Osteocyte (in vitro differentiated cells): Measurements from ENCODE around the gene CHAT. TPM values are rescaled to one million over a fixed set of nuclear protein-coding genes. Genes with fewer than 3 reads are reported as not detected.

Source experiments
- DNase-seq: peaks from one replicate; pipeline ENCODE4 v3.0.0; 2021; ENCODE audit warnings: mixed read lengths; ENCODE audit not compliant: unreplicated experiment; ENCODE audit errors: extremely low spot score
- H3K27ac Mint-ChIP-seq: one replicate; pipeline ENCODE4 v1.8.0; 2021; ENCODE audit warnings: mild to moderate bottlenecking, mixed read lengths; ENCODE audit not compliant: unreplicated experiment
- H3K27me3 Mint-ChIP-seq: one replicate; pipeline ENCODE4 v1.8.0; 2021; ENCODE audit warnings: mixed read lengths; ENCODE audit not compliant: unreplicated experiment
- H3K36me3 Mint-ChIP-seq: one replicate; pipeline ENCODE4 v1.8.0; 2021; ENCODE audit warnings: mixed read lengths; ENCODE audit not compliant: unreplicated experiment
- H3K4me1 Mint-ChIP-seq: one replicate; pipeline ENCODE4 v1.8.0; 2021; ENCODE audit warnings: mixed read lengths; ENCODE audit not compliant: unreplicated experiment
- H3K4me3 Mint-ChIP-seq: one replicate; pipeline ENCODE4 v1.8.0; 2021; ENCODE audit warnings: mild to moderate bottlenecking, moderate library complexity, mixed read lengths; ENCODE audit not compliant: unreplicated experiment
- H3K9me3 Mint-ChIP-seq: one replicate; pipeline ENCODE4 v1.8.0; 2021; ENCODE audit warnings: mixed read lengths; ENCODE audit not compliant: unreplicated experiment
- CTCF ChIP-seq: fragments of 200-600 bp; sonication (generic); IDR thresholded peaks from 2 replicates; pipeline ENCODE4 v1.5.0; 2021; ENCODE audit warnings: antibody characterized with exemption, mild to moderate bottlenecking, moderate library complexity
- total RNA-seq: library from RNA; stranded (reverse); gene quantifications from 2 replicates; pipeline ENCODE4 v1.2.1, GENCODE V29; 2021

The CHAT gene
- total RNA-seq, 1 donor from 2014 or later, result not detected

- Mint-ChIP-seq H3K4me1 (no peaks in the 10 kb centered on the region), H3K27ac (no peak overlapping the region), H3K36me3 (no peaks in the 10 kb centered on the region), H3K9me3 (peaks cover 9% of the 10 kb centered on the region), H3K4me3 (no peak overlapping the region), H3K27me3 (peaks cover 7% of the 10 kb centered on the region)
- TF ChIP-seq CTCF, result no peak
- no peak for DNase-seq
Observed at GRCh38 chr10:49656845-49657493, 43.1 kb downstream of the CHAT start.

GRCh38 chr10:49657606-49658005, 43.8 kb downstream of the CHAT start:
- H3K4me1 Mint-ChIP-seq, result no peaks in the 10 kb centered on the region
- no peak overlapping the region for H3K4me3 Mint-ChIP-seq
- no peak for TF ChIP-seq CTCF
- no peaks in the 10 kb centered on the region for H3K36me3 Mint-ChIP-seq
- H3K27me3 Mint-ChIP-seq, result peaks cover 7% of the 10 kb centered on the region
- H3K27ac Mint-ChIP-seq, result no peak overlapping the region
- DNase-seq, result no peak
- peaks cover 9% of the 10 kb centered on the region for H3K9me3 Mint-ChIP-seq

GRCh38 chr10:49661140-49661856, 47.5 kb downstream of the CHAT start:
- Mint-ChIP-seq H3K4me1 (no peaks in the 10 kb centered on the region), H3K9me3 (peaks cover 9% of the 10 kb centered on the region), H3K4me3 (no peak overlapping the region), H3K36me3 (no peaks in the 10 kb centered on the region), H3K27ac (no peak overlapping the region), H3K27me3 (peaks cover 8% of the 10 kb centered on the region)
- no peak for DNase-seq
- TF ChIP-seq CTCF, result no peak

GRCh38 chr10:49662169-49662830, 48.5 kb downstream of the CHAT start:
- Mint-ChIP-seq H3K36me3 (no peaks in the 10 kb centered on the region), H3K27ac (no peak overlapping the region), H3K4me3 (no peak overlapping the region), H3K4me1 (no peaks in the 10 kb centered on the region), H3K27me3 (peaks cover 8% of the 10 kb centered on the region), H3K9me3 (peaks cover 9% of the 10 kb centered on the region)
- DNase-seq, result peak; percentile 80
- TF ChIP-seq CTCF, result no peak

GRCh38 chr10:49663596-49663995, 49.8 kb downstream of the CHAT start:
- peaks cover 8% of the 10 kb centered on the region for H3K9me3 Mint-ChIP-seq
- H3K4me1 Mint-ChIP-seq, result no peaks in the 10 kb centered on the region
- no peak overlapping the region for H3K27ac Mint-ChIP-seq
- H3K4me3 Mint-ChIP-seq, result no peak overlapping the region
- peaks cover 16% of the 10 kb centered on the region for H3K27me3 Mint-ChIP-seq
- TF ChIP-seq CTCF, result no peak
- H3K36me3 Mint-ChIP-seq, result no peaks in the 10 kb centered on the region
- DNase-seq, result no peak
